Karpas-422 (cell line): Measurements from ENCODE around the gene LRPAP1. TPM values are rescaled to one million over a fixed set of nuclear protein-coding genes. Genes with fewer than 3 reads are reported as not detected.
A peak's percentile ranks its signal among the peaks of the same experiment; 100 is the strongest.

Experiments used
- DNase-seq: peaks from one replicate; pipeline ENCODE4 v3.0.0-alpha.2; 2015
- H2AFZ ChIP-seq: fragments of 200-600 bp; sonication (generic); 2 replicates; pipeline ENCODE4 v1.6.1; 2014; ENCODE audit warnings: antibody characterized with exemption, low read length, mixed read lengths
- H3K27ac ChIP-seq: fragments of 200-600 bp; sonication (generic); 2 replicates; pipeline ENCODE4 v1.5.1; 2014; ENCODE audit warnings: mild to moderate bottlenecking, low read length, moderate library complexity
- H3K27me3 ChIP-seq: fragments of 200-600 bp; sonication (generic); 2 replicates; pipeline ENCODE4 v1.6.1; 2014; ENCODE audit warnings: low read length, mixed read lengths
- H3K36me3 ChIP-seq: fragments of 200-600 bp; sonication (generic); 2 replicates; pipeline ENCODE4 v1.6.1; 2014; ENCODE audit warnings: low read length, mixed read lengths; ENCODE audit not compliant: insufficient read depth
- H3K4me1 ChIP-seq: fragments of 200-600 bp; sonication (generic); 2 replicates; pipeline ENCODE4 v1.6.1; 2014; ENCODE audit warnings: mild to moderate bottlenecking, low read length, mixed read lengths
- H3K4me2 ChIP-seq: fragments of 200-600 bp; sonication (generic); 2 replicates; pipeline ENCODE4 v1.6.1; 2014; ENCODE audit warnings: low read length, low read depth, mild to moderate bottlenecking; ENCODE audit not compliant: poor library complexity, severe bottlenecking
- H3K4me3 ChIP-seq: fragments of 200-600 bp; sonication (generic); 2 replicates; pipeline ENCODE4 v1.5.1; 2014; ENCODE audit warnings: mild to moderate bottlenecking, antibody characterized with exemption, low read length, mixed read lengths
- H3K79me2 ChIP-seq: fragments of 200-600 bp; sonication (generic); 2 replicates; pipeline ENCODE4 v1.6.1; 2014; ENCODE audit warnings: mild to moderate bottlenecking, low read length, mixed read lengths
- H3K9ac ChIP-seq: fragments of 200-600 bp; sonication (generic); 2 replicates; pipeline ENCODE4 v1.6.0; 2014; ENCODE audit warnings: low read length
- H3K9me2 ChIP-seq: fragments of 200-600 bp; sonication (generic), shearing (Covaris generic); replicated peaks from 2 replicates; pipeline ENCODE4 v1.6.0; 2014; ENCODE audit warnings: mild to moderate bottlenecking, low read length, moderate library complexity; ENCODE audit not compliant: insufficient read depth
- H3K9me3 ChIP-seq: fragments of 300-700, 200-600 bp; sonication (generic); 2 replicates; pipeline ENCODE4 v1.6.1; 2014; ENCODE audit warnings: low read length, mixed read lengths
- H4K20me1 ChIP-seq: fragments of 200-600 bp; sonication (generic); 2 replicates; pipeline ENCODE4 v1.6.1; 2014; ENCODE audit warnings: mild to moderate bottlenecking, antibody characterized with exemption, low read length, low read depth; ENCODE audit not compliant: insufficient read depth
- total RNA-seq: library from RNA; depleted of rRNA; stranded (reverse); fragments of >200 nt; shearing (Covaris generic); gene quantifications from 2 replicates; pipeline ENCODE4 v1.2.3, GENCODE V29; 2014; ENCODE audit warnings: low replicate concordance

Gene LRPAP1
- total RNA-seq, 1 experiment from 2014 or later = 15.3 TPM

- Histone ChIP-seq H3K4me3 (no peak overlapping the region), H3K27me3 (no peaks in the 10 kb centered on the region), H3K9me3 (no peaks in the 10 kb centered on the region), H3K4me1 (peaks cover 49% of the 10 kb centered on the region), H3K36me3 (no peaks in the 10 kb centered on the region), H3K9ac (no peak overlapping the region), H3K79me2 (no peaks in the 10 kb centered on the region), H4K20me1 (peaks cover 6% of the 10 kb centered on the region; the same call in 1 of the 2 replicates), H3K9me2 (no peaks in the 10 kb centered on the region), H3K27ac (no peak overlapping the region), H2AFZ (no peak overlapping the region), H3K4me2 (no peak overlapping the region)
- DNase-seq = no peak
Observed at GRCh38 chr4:3482707-3483106, 49.5 kb downstream of the LRPAP1 start.

- H3K9me2 ChIP-seq = no peaks in the 10 kb centered on the region
- no peaks in the 10 kb centered on the region for H4K20me1 ChIP-seq
- no peak overlapping the region for H3K4me2 ChIP-seq
- H3K9ac ChIP-seq = no peak overlapping the region
- no peaks in the 10 kb centered on the region for H3K36me3 ChIP-seq
- H3K9me3 ChIP-seq = no peaks in the 10 kb centered on the region
- DNase-seq = no peak
- no peak overlapping the region for H3K4me3 ChIP-seq
- H3K27ac ChIP-seq = no peak overlapping the region
- no peak overlapping the region for H2AFZ ChIP-seq
- H3K4me1 ChIP-seq = peaks cover 44% of the 10 kb centered on the region
- no peaks in the 10 kb centered on the region for H3K79me2 ChIP-seq
- no peaks in the 10 kb centered on the region for H3K27me3 ChIP-seq
Observed at GRCh38 chr4:3481783-3482393, 50.3 kb downstream of the LRPAP1 start.

DNA sequence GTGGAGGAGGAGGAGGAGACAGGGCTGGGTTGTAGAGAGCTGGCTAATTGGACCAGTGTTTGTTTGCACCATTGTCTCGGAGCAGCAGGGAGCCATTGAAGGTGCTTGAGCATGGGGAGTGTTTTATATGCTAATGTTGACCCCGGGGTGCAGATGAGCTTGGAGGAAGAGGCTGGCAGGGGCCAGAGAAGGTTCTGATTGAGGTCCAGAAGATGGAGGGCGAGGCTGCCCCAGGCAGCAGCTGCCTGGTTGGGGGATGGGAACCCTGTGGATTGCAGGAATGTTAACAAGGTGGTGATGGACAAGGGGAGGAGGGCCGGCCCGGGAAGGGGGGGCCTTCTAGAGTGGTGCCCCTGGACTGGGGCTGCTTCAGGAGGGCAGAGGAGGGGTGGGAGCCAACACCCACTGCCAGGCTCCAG lies 51.1 kb downstream of the LRPAP1 start:
- H2AFZ ChIP-seq = no peak overlapping the region
- H3K9ac ChIP-seq = no peak overlapping the region
- no peaks in the 10 kb centered on the region for H3K9me2 ChIP-seq
- H3K9me3 ChIP-seq = no peaks in the 10 kb centered on the region
- H3K27ac ChIP-seq = no peak overlapping the region
- no peaks in the 10 kb centered on the region for H3K36me3 ChIP-seq
- no peaks in the 10 kb centered on the region for H4K20me1 ChIP-seq
- H3K4me1 ChIP-seq = peaks cover 36% of the 10 kb centered on the region
- no peak overlapping the region for H3K4me2 ChIP-seq
- H3K79me2 ChIP-seq = no peaks in the 10 kb centered on the region
- DNase-seq = no peak
- H3K4me3 ChIP-seq = no peak overlapping the region
- H3K27me3 ChIP-seq = no peaks in the 10 kb centered on the region

- peak; percentile 91 for DNase-seq
- no peak overlapping the region for H2AFZ ChIP-seq
- H3K4me1 ChIP-seq = peaks cover 31% of the 10 kb centered on the region
Observed at GRCh38 chr4:3480528-3481112, 51.6 kb downstream of the LRPAP1 start.

GRCh38 chr4:3479358-3480101 lies 52.7 kb downstream of the LRPAP1 start:
- no peaks in the 10 kb centered on the region for H3K36me3 ChIP-seq
- H3K9me2 ChIP-seq = no peaks in the 10 kb centered on the region
- H3K27me3 ChIP-seq = no peaks in the 10 kb centered on the region
- H3K4me1 ChIP-seq = peaks cover 20% of the 10 kb centered on the region
- no peak for DNase-seq
- no peak overlapping the region for H3K4me2 ChIP-seq
- H3K27ac ChIP-seq = no peak overlapping the region
- H3K79me2 ChIP-seq = no peaks in the 10 kb centered on the region
- H4K20me1 ChIP-seq = no peaks in the 10 kb centered on the region
- no peak overlapping the region for H3K9ac ChIP-seq
- H2AFZ ChIP-seq = no peak overlapping the region
- no peak overlapping the region for H3K4me3 ChIP-seq
- no peaks in the 10 kb centered on the region for H3K9me3 ChIP-seq

More at GRCh38 chr4:3480528-3481112, 51.6 kb downstream of the LRPAP1 start:
- H3K79me2 ChIP-seq = no peaks in the 10 kb centered on the region
- H3K4me2 ChIP-seq = no peak overlapping the region
- H4K20me1 ChIP-seq = no peaks in the 10 kb centered on the region
- H3K9me3 ChIP-seq = no peaks in the 10 kb centered on the region
- no peaks in the 10 kb centered on the region for H3K36me3 ChIP-seq
- H3K9me2 ChIP-seq = no peaks in the 10 kb centered on the region
- H3K4me3 ChIP-seq = no peak overlapping the region
- H3K27me3 ChIP-seq = no peaks in the 10 kb centered on the region
- H3K9ac ChIP-seq = no peak overlapping the region
- H3K27ac ChIP-seq = no peak overlapping the region

- H3K27me3 ChIP-seq = no peaks in the 10 kb centered on the region
- H3K36me3 ChIP-seq = no peaks in the 10 kb centered on the region
- H4K20me1 ChIP-seq = no peaks in the 10 kb centered on the region
- H3K4me1 ChIP-seq = peaks cover 12% of the 10 kb centered on the region
- no peak overlapping the region for H3K4me2 ChIP-seq
- H3K4me3 ChIP-seq = no peak overlapping the region
- H2AFZ ChIP-seq = no peak overlapping the region
- H3K9me2 ChIP-seq = no peaks in the 10 kb centered on the region
- H3K27ac ChIP-seq = no peak overlapping the region
- H3K9ac ChIP-seq = no peak overlapping the region
- no peaks in the 10 kb centered on the region for H3K79me2 ChIP-seq
- no peak for DNase-seq
- no peaks in the 10 kb centered on the region for H3K9me3 ChIP-seq
Observed at GRCh38 chr4:3478446-3479357, 53.5 kb downstream of the LRPAP1 start.

DNA sequence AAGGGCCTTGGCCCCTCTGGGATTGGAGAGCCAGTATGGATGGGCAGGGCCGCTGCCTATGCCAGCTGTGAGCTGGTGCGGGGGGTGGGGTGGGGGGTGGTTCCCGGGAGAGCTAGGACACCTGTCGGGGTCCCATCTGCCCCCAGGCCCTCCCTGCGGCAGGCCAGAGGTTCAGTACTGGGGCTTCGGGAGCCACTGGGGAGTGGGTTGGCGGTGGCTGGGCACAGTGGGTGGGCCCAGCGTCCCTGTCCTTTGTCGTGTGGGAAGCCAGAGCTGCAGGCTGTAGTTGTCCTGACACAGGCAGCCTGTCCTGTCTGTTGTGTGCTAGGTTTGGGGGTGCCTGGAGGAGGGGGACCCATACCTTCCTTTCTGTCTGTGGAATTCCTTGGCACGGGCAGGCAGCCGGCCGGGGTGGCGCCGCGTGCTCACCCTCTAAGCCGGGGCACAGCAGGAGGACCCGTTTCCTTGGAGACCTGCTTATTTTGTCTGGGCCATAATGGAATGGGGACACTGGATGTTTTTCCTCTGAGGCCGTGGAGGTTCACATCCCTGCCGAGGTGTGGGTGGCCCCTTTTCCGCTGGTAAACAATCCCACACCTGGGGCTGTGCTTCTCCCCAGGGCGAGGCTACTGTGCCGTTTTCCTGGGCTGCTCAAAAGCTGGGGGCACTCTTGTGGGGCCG lies 54.3 kb downstream of the LRPAP1 start:
- peaks cover 11% of the 10 kb centered on the region for H3K4me1 ChIP-seq
- no peak overlapping the region for H3K4me2 ChIP-seq
- no peaks in the 10 kb centered on the region for H3K27me3 ChIP-seq
- no peak overlapping the region for H3K4me3 ChIP-seq
- DNase-seq = no peak
- no peaks in the 10 kb centered on the region for H3K9me3 ChIP-seq
- H4K20me1 ChIP-seq = no peaks in the 10 kb centered on the region
- H3K27ac ChIP-seq = no peak overlapping the region
- H2AFZ ChIP-seq = no peak overlapping the region
- H3K36me3 ChIP-seq = no peaks in the 10 kb centered on the region
- no peak overlapping the region for H3K9ac ChIP-seq
- no peaks in the 10 kb centered on the region for H3K79me2 ChIP-seq
- no peaks in the 10 kb centered on the region for H3K9me2 ChIP-seq
